Endothelial cell (in vitro differentiated cells): ENCODE results near the gene TAS1R1. TPM values are rescaled to one million over a fixed set of nuclear protein-coding genes. Genes with fewer than 3 reads are reported as not detected.
"Not testable (repeated sequence)": the region's sequence is repeated elsewhere in the genome, so short reads cannot be mapped to it uniquely, and the experiment has no call there.

Experiments used
- DNase-seq: peaks from one replicate; pipeline ENCODE4 v3.0.0; 2021; ENCODE audit warnings: low spot score
- H3K27ac Mint-ChIP-seq: one replicate; pipeline ENCODE4 v1.8.0; 2021; ENCODE audit warnings: mixed read lengths, inconsistent platforms; ENCODE audit not compliant: unreplicated experiment
- H3K27me3 Mint-ChIP-seq: one replicate; pipeline ENCODE4 v1.8.0; 2021; ENCODE audit warnings: mild to moderate bottlenecking, moderate library complexity, mixed read lengths, inconsistent platforms; ENCODE audit not compliant: unreplicated experiment
- H3K36me3 Mint-ChIP-seq: one replicate; pipeline ENCODE4 v1.8.0; 2021; ENCODE audit warnings: mild to moderate bottlenecking, low read depth, mixed read lengths, inconsistent platforms; ENCODE audit not compliant: unreplicated experiment
- H3K4me1 Mint-ChIP-seq: one replicate; pipeline ENCODE4 v1.8.0; 2021; ENCODE audit warnings: mild to moderate bottlenecking, mixed read lengths, inconsistent platforms; ENCODE audit not compliant: unreplicated experiment
- H3K4me3 Mint-ChIP-seq: one replicate; pipeline ENCODE4 v1.8.0; 2021; ENCODE audit warnings: mild to moderate bottlenecking, mixed read lengths, inconsistent platforms; ENCODE audit not compliant: unreplicated experiment
- H3K9me3 Mint-ChIP-seq: one replicate; pipeline ENCODE4 v1.8.0; 2021; ENCODE audit warnings: mixed read lengths, inconsistent platforms; ENCODE audit not compliant: unreplicated experiment
- CTCF ChIP-seq: fragments of 200-600 bp; sonication (generic); IDR thresholded peaks from one replicate; pipeline ENCODE4 v1.5.0; 2021; ENCODE audit warnings: antibody characterized with exemption; ENCODE audit not compliant: unreplicated experiment
- total RNA-seq: library from RNA; stranded (reverse); fragmentation: NEBNext Ultra II Directional; extraction: Animal tissue kit (Norgen Biotek cat#: 25700); gene quantifications from one replicate; pipeline ENCODE4 v1.2.1, GENCODE V29; 2021; ENCODE audit not compliant: unreplicated experiment

Gene TAS1R1
- total RNA-seq, 1 donor from 2014 or later: not detected

GRCh38 chr1:6554031-6554906, 838 bp upstream of the TAS1R1 start, which contains the start of gene NOL9:
Gene NOL9, minus strand, starts transcription at chr1:6554513. Its CDS starts 11 bp downstream, at chr1:6554502.
- peak; percentile 100 for DNase-seq
- H3K27me3 Mint-ChIP-seq: peaks cover 8% of the 10 kb centered on the region
- TF ChIP-seq CTCF: peak; percentile 90
- H3K9me3 Mint-ChIP-seq: no peaks in the 10 kb centered on the region
- H3K27ac Mint-ChIP-seq: no peak within 1 kb of the TSS
- H3K36me3 Mint-ChIP-seq: no peaks in the 10 kb centered on the region
- H3K4me1 Mint-ChIP-seq: peaks cover 11% of the 10 kb centered on the region
- H3K4me3 Mint-ChIP-seq: peak within 1 kb of the TSS; percentile 90

GRCh38 chr1:6557597-6557996, 2.5 kb downstream of the TAS1R1 start:
- Mint-ChIP-seq H3K27ac (no peak overlapping the region), H3K4me1 (peaks cover 11% of the 10 kb centered on the region), H3K4me3 (no peak overlapping the region), H3K27me3 (peaks cover 6% of the 10 kb centered on the region), H3K36me3 (no peaks in the 10 kb centered on the region), H3K9me3 (no peaks in the 10 kb centered on the region)
- DNase-seq: no peak
- TF ChIP-seq CTCF: no peak

GRCh38 chr1:6559161-6559560, 4.1 kb downstream of the TAS1R1 start:
- DNase-seq, H3K36me3 Mint-ChIP-seq, H3K9me3 Mint-ChIP-seq, H3K27ac Mint-ChIP-seq, H3K4me1 Mint-ChIP-seq, H3K27me3 Mint-ChIP-seq, H3K4me3 Mint-ChIP-seq: not testable (repeated sequence)

GRCh38 chr1:6560267-6560666, 5.2 kb downstream of the TAS1R1 start:
- H3K27ac Mint-ChIP-seq: no peak overlapping the region
- DNase-seq: no peak
- no peak for TF ChIP-seq CTCF
- no peaks in the 10 kb centered on the region for H3K36me3 Mint-ChIP-seq
- no peaks in the 10 kb centered on the region for H3K9me3 Mint-ChIP-seq
- peaks cover 2% of the 10 kb centered on the region for H3K27me3 Mint-ChIP-seq
- no peak overlapping the region for H3K4me3 Mint-ChIP-seq
- H3K4me1 Mint-ChIP-seq: no peaks in the 10 kb centered on the region

GRCh38 chr1:6569033-6569432, 13.9 kb downstream of the TAS1R1 start:
- no peak for TF ChIP-seq CTCF
- no peaks in the 10 kb centered on the region for H3K36me3 Mint-ChIP-seq
- H3K27ac Mint-ChIP-seq: no peak overlapping the region
- H3K4me3 Mint-ChIP-seq: no peak overlapping the region
- no peaks in the 10 kb centered on the region for H3K9me3 Mint-ChIP-seq
- no peaks in the 10 kb centered on the region for H3K4me1 Mint-ChIP-seq
- peaks cover 7% of the 10 kb centered on the region for H3K27me3 Mint-ChIP-seq
- no peak for DNase-seq
